GM18517 (cell line): ENCODE data around the gene AATF.

Experiments
- ATAC-seq: cut with Tn5 transposase; IDR thresholded peaks from one replicate; pipeline ENCODE4 v1.9.1; 2021; ENCODE audit warnings: mild to moderate bottlenecking, moderate library complexity; ENCODE audit not compliant: unreplicated experiment

The AATF gene

DNA sequence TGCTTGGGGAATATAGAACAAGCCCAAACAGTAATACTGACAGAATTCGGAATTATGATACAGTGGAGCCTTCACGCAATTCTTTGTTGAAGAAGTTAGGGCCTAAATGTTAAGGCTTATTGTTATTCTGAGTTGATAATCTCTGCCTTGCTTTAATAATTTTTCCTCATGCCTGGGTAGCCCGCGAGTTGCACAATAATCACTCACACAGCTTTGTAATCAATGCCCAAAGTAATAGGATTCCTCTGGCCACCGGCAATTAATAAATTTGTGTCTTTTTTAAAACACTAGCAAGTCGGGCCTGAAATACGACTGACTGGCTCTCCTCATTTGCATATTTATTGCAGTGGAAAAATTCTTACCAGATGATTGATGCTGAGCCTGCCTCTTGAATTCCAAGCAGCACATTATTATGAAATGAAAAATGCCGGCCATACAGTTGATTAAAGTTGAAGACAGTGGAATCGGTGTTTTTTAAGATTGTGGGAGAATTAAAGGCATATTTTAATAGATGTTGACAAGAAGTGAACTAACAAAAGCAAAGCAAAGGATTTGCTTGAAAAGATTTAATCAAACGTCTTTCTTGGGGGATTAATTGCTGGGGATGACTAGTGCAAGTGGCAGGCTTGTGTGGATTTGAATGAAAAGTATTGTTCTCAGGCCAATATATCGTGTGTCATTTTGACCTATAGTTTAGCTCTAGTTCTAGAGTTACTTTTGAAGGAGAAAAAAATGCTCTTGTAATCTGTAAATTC, 30.2 kb downstream of the AATF start:
- ATAC-seq = no peak

DNA sequence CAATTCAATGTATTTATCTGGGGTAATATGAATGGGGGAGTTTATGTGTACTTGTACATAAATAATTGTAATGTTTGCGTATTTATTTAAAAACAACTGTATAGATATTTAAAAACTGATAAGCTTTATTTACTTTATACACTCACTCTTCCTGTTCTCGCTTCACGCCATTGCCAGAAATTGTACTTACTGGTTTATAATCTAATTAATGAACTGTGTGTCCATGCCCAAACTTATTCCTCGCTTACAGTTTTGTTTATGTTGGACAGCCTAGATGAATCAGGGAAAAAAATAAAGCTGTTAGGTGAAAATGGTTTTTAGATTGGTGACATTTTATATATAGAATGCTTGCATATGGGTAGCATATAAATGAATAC, 30.8 kb downstream of the AATF start:
- ATAC-seq = no peak

DNA sequence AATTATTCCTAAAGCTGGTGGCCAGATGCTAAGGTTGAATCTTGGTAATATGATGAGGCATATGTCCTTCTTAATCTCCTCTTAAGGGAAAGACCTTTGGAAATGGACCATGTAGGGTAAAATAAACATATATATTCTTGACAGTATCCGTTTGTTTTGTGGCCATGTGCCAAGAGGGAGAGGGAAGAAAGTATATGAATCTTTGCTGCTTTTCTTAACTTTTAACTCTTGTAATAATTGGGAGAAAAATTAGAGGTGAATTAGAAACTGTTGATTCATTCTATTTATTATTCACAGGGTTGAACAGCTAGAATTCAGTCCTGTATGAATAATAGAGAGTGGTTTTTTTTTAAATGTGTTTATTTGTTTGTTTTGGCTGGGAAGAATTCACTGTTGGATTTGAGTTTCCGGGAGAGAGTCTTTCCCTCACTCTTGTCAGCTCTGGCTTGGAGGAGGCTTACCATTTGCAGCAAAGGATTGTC, 31.6 kb downstream of the AATF start:
- no peak for ATAC-seq

DNA sequence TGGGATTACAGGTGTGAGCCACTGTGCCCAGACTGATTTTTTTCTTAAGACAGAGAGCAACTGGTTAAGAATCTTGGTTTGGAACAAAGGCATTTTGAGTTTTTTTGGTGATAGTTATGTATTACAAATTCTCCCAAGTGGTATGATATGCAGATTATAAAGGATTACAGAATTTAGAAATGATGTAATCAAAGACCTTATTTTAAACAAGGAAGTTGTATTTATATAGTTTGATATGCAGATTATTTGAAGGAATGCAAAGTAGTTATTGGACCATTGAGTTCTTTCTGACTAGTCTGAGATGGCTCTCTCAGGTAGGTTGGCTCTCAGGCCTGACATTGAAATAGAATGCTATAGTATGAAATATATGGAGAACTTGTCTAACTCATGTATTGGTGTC, 34.9 kb downstream of the AATF start:
- ATAC-seq = no peak

DNA sequence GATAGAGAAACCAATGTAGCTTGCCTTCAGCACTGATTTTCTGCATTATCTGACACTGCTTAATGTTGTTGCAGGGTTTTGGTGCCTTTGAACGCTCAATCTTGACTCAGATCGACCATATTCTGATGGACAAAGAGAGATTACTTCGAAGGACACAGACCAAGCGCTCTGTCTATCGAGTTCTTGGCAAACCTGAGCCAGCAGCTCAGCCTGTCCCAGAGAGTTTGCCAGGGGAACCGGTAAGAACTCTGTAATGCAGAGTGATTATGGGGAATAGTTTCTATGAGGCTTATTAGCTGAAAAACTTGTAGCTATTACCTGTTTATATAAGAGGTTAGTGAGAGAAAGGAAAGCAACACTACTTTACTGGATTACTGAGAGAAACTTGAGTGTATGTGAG, 40.4 kb downstream of the AATF start:
- ATAC-seq = no peak

DNA sequence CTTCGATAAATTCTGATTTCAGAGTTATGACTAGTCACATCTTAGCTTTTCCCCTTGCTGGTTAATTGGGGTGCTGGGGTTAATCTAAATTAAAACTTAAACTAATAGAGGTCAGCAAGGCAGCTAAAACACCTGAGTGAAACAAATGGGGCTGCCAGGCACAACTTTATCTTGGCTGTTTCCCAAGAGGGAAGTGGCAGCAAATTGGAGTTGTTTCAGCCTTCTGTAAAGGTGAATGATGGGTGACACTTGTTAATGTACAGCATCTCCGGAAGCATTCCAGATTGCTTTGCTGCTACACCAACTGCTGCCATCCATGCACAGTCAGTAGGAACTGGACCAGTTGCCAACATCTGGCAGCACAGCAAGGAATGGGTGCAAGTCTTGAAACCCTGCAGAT, 43.9 kb downstream of the AATF start:
- no peak for ATAC-seq

DNA sequence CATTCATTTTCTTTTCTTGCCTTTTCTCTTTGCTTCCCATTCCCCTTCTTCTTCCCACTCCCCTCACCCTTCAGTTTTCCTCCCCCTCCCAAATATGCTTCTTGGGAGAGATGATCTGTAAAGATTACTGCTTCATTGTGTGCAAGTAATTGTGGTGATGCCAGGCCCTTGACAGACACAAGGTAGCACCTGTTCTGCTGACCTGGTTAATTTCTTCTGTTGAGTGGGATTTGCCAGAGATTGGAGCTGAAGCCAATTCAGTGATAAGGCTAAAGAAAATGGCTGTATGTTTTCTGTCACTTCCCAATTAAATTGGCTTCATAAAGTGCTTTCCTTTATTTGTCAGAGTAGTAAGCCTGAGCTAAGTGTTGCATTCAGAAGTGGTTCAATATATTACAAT, 44.5 kb downstream of the AATF start:
- ATAC-seq = no peak

DNA sequence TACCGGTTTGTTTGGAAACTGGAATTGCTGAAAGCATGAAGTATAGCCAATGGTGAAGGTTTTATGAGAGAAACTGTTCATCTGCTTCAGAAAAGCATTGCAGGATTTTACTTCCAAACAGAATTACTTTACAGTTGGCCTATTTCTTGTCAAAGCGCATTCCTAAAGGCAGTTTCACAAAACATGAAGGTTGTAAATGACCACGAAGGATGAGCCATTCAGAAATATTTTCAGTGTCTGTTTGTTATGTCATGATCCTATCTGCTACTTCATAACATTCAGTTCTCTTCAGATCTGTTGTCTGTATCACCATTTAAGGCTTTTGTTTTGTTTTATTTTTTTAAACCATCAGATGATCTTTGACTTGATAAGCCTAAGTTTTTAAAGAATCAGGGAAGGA, 45.7 kb downstream of the AATF start:
- no peak for ATAC-seq

DNA sequence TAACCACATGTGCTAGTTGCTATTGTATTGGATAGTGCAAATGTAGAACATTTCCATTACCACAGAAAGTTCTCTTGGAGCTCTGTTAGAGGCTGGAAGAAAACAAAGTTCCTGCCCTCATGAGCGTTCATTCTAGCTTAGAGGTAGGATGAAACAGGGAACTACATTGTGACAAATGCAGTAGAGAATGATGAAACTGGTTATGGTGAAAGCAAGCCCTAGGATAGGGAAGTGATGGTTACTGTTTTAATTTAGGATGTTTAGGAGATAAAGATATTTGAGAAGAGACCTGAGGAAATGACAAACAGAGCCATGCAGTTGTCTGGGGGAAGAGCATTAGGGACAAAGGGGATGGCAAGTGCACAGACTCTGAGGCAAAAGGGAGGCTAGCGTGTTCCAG, 50.7 kb downstream of the AATF start:
- ATAC-seq = no peak

DNA sequence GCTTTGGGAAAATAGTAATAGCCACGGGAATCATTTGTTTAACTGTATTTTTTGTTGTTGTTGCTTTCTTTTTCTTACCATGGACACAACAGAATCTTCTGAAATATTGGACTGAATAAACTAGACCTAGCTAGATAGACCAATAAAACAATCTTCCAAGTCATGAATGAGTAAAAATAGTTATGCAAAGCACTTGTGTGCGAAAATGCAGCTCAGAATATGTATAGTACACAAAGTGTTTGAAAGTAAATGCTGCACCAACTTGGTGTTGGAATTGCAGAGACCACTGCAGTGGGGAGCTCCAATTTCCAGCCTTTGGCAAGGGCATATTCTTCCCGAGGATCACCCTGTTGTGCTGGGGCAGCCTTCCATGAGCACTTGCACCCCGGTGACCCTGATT, 68.0 kb downstream of the AATF start:
- no peak for ATAC-seq

DNA sequence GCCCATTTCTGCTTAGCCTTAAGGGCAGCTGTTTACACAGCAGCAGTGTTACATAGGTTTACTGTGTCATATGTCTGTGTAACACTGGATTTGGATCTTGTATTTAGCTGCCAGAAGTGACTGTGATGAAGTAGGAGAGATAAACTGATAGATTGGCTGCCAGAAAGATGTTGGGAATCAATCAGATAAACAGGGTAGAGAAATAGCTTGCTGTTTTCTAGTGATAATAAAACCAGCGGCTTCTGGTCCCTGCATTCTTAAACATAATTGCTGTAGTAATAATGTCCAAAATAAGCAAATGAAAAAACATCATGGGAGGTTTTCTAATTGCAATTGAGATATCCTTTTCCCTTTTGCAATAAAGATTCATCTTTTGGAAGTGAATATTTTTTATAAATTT, 68.7 kb downstream of the AATF start:
- ATAC-seq = no peak

DNA sequence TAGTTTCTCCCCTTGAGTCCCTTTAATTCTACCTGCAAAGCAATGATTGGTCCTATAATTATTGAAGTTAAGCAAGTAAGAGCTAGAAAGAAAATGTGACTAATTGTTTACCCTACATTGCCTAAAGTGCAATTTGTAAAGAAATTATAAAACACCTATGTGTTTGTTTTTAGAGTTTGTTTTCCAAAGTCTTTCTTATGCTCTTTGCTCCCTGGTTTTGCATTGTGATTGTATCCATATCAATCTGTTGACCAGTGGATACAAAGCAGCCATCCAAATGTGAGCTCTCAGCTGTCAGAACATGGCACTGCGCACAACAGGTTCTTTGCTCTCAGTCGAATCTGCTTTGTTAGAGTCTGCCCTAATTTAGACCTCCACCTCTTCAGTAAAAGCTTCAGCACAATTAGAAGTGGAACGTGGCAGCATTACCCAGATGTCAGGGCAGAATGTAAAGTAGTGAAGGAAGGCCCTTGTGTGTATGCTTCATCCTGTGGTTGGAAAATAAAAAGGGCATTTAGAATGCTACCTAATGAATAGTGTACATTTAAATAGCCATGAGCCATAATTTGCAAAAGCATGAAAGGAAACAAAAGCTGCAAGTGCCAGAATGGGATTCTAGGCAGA, 70.5 kb downstream of the AATF start:
- no peak for ATAC-seq

DNA sequence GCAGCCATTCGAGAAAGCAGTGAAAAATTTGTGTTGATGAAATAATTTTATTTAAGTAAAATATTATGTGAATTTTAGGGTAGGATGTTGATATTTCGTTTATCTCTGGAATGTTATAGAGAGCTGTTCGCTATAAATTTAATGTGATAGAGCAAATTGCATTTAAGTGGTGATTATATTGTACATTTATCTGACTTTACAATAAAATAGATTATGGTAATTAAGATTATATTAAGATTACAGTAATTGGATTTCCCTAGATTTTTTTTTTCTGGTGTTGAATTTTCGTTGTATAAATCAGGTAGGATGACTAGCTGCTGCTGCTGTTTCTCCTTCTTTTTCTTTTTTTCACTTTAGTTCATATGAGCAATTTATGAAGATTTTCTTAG, 71.0 kb downstream of the AATF start:
- no peak for ATAC-seq

DNA sequence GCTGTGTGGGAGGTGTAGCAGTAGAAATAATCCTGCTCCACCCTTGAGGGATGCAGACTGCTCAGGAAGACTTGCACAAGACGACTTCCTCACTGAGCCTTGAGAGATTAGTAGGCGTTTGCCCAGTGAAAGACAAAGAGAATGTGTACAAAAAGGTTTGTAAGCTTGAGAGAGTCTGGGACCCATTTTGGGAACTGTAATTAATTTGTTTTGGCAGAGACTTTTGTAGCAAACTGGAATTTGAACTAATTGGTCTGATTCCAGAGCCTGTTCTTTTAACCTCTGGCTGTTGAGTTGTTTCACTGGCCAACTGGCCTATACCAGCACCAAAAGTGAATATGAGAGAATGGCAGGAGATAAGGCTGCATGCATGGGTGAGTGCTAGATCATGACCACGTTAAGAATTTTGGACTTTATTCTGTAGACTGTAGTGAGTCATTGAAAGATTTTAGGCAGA, 75.5 kb downstream of the AATF start:
- ATAC-seq = no peak

DNA sequence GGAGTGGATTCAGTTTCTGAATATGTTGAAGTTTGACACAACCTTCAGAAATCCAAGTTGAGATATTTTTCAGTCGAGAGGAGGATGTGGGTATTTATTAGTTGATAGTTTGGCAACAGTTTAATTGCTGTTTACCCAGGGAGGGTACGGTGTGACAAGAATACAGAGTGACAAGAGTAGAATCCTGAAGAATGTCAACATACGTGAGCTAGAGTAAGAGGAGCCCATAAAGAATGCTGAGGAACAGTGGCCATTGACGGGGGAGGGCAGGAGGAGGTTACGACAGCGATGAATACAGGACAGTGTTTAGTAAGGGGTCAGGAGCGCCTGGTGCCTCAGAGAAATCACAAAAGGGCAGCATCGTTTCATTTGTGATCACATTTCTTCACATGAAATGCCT, 76.5 kb downstream of the AATF start:
- no peak for ATAC-seq

DNA sequence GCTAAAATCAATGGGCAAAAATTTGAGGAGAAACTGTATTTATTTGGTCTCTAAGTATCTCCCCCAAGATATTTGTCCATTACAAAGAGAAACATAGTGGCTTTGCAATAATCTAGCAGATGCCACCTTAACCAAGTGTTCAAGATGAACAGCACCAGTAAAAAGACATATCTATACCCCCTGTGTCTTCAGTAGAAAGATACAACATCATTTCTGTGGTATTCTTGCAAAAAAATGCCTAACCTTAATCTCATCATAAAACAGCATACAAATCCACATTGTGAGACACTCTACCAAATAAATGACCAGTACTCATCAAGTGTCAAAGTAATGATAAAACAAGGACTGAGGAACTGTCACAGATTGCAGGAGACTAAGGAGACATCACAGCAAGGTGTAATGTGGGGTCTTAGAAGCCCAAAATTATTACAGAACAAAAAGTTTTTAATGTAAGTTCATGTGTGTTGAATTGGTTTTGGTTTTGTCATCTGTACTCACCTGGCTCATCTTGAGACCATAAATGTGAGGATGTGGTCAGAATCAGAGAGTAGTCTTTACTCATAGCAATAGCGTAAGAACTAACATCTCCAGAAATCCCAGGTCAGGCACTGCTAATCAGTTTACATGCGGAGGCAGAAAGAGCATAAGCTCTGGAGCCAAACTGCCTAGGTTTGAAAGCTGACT, 77.2 kb downstream of the AATF start:
- ATAC-seq = no peak

DNA sequence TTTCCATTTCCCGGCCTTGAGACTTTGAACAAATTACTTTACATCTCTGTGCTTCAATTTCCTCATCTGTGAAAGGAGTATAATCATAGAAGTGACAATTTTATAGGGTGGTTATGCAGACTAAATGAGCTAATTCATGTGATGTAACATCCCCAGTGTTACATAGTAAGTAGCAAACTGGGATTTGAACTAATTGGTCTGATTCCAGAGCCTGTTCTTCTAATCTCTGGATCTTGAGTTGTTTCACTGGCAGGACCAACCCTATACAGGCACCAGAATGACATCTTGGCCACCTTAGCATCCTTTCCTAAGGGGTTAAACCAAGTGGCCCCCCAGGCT, 77.7 kb downstream of the AATF start:
- ATAC-seq = no peak

DNA sequence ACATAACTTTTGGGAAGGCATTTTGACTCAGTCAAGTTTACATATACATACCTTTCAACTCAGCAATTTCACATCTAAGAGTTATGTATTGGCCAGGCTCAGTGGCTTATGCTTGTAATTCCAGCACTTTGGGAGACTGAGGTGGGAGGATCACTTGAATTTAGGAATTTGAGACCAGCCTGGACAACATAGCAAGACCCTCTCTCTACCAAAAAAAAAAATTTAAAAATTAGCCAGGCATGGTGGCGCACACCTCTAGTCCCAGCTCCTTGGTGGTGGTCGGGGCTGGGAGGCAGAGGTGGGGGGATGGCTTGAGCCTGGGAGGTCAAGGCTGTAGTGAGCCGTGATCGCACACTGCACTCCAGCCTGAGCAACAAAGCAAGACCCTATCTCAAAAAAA, 79.3 kb downstream of the AATF start:
- no peak for ATAC-seq

DNA sequence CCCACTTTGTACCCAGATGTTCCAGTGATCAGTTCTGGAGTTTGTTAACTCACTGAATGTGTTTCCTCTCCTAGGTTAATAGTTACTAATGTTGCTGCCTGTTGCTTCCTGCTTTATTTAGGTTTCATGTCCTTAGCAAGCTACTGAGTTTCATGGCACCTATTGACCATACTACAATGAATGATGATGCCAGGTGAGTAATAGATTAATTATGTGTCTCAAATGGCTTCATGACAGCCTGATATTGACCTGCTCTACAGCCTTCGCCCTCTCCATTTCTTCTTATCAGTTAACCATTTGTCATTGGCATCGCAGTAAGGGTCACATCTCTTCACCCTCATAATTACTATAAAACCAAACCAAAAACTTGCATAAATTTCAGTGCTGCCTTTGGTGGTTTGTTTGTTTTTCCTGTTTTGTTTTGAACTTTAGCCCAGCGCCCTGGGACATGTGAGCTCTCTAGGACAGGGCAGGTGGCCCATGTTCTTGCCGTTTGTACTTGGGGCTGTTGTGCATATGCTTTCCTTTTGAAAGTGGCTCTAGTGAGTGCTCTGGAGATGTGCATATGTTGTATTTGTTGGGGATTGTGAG, 82.8 kb downstream of the AATF start:
- no peak for ATAC-seq

DNA sequence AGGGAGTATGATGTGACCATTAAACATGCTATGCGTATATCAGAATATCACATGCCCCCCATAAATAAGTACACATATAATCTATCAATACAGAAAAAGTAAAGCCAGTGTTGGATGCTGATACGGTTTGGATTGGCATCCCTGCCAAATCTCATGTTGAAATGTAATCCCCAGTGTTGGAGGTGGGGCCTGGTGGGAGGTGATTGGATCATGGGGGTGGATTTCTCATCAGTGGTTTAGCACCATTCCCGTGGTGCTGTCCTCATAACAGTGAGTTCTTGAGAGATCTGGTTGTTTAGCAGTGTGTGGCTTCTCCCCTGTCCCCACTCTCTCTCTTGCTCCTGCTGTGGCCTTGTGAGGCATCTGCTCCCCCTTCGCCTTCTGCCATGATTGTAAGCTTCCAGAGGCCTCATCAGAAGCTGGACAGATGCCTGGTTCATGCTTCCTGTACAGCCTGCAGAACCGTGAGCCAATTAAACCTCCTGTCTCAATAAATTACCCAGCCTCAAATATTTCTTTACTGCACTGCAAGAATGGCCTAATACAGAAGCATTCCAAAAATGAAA, 88.9 kb downstream of the AATF start:
- ATAC-seq = no peak

DNA sequence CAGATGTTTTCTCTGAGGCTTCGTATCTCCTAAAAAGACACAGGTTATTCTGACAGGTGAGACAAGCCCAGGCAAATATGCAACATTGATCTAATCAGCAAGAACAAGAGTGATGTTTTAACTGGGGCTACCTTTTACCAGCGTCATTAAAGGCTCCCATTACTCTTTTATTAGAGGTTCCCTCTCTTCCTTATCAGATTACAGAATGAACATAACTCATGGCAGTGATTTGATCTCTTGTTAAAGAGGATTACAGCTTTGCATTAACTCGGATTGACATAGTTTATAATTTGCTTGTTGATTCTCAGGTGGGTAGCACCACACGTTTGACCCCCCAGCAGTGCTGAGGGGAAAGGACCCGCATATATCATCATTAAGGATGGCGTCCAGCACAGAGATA, 90.5 kb downstream of the AATF start:
- no peak for ATAC-seq

DNA sequence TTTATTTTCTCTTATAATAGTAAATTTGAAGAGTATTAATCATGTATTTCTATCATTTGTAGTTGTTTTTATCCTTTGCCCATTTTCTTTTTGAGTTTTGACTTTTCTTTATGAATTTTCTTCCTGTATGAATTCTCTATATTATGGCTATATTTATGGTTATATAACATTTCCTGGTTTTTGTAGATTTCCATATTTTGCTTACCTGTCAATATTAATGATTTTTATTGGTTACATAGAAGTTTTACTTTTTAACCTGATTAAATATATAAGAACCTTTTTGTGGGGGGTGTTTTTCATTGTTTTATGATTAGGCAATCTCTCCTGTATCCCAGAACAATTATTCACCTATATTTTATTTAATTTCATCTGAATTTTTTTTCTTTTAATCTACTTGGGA, 93.2 kb downstream of the AATF start:
- no peak for ATAC-seq
